WI38 (cell line): ENCODE data around the gene ARID1B.
A peak's percentile ranks its signal among the peaks of the same experiment; 100 is the strongest.

Experiments used
- H3K4me3 ChIP-seq: 2 replicates; pipeline ENCODE4 v1.5.1; 2011; ENCODE audit warnings: low read depth, mild to moderate bottlenecking, control low read depth, low read length
- TF ChIP-seq, protein P1 (sequence below): IDR thresholded peaks from 2 replicates; pipeline ENCODE4 v1.5.1; 2012; ENCODE audit warnings: low read depth, mild to moderate bottlenecking, control low read depth, low read length

The ARID1B gene

DNA sequence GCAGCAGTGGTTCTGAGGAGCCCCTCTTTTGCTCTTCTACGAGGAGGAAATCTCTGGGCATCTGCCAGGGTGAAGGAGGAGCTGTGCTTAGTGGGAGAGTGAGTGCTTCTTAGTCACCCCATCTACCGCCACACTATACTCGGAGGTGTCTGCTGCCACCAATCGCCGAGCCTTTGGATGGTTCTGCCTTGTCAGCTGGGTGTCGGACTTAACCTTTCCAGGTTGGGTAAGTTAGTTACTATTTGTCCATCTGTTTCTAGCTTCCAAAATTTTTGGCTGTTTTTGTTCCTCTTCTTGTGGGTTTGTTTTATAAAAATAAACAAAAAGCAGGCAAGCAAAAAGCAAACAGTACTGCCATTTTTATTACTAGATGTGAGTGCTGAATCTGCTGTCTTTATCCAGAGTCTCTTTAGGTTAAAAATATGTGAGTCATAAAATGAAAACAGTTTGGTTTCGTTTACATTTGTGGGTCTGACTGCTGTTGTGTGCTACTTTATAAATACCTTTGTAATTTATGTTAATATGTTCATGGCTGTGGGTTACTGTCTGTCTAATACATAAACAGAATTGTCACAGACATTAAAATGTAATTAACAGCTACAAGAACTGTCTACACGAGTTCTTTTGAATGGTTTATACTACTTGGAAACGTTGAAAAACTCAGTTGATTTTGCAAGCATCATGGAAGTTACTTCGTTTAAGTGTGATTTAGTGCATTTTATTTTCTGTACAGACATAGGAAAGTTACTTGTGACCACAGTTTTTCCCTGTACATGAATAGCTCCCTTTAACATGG lies 89.2 kb downstream of the ARID1B start:
- peak overlapping the region; percentile 43 for H3K4me3 ChIP-seq
- TF ChIP-seq, protein P1, sequence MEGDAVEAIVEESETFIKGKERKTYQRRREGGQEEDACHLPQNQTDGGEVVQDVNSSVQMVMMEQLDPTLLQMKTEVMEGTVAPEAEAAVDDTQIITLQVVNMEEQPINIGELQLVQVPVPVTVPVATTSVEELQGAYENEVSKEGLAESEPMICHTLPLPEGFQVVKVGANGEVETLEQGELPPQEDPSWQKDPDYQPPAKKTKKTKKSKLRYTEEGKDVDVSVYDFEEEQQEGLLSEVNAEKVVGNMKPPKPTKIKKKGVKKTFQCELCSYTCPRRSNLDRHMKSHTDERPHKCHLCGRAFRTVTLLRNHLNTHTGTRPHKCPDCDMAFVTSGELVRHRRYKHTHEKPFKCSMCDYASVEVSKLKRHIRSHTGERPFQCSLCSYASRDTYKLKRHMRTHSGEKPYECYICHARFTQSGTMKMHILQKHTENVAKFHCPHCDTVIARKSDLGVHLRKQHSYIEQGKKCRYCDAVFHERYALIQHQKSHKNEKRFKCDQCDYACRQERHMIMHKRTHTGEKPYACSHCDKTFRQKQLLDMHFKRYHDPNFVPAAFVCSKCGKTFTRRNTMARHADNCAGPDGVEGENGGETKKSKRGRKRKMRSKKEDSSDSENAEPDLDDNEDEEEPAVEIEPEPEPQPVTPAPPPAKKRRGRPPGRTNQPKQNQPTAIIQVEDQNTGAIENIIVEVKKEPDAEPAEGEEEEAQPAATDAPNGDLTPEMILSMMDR = no peak

- TF ChIP-seq, protein P1 = no peak
- H3K4me3 ChIP-seq = peak overlapping the region; percentile 43
These were observed 89.9 kb downstream of the ARID1B start for GRCh38 chr6:156867121-156867520.

DNA sequence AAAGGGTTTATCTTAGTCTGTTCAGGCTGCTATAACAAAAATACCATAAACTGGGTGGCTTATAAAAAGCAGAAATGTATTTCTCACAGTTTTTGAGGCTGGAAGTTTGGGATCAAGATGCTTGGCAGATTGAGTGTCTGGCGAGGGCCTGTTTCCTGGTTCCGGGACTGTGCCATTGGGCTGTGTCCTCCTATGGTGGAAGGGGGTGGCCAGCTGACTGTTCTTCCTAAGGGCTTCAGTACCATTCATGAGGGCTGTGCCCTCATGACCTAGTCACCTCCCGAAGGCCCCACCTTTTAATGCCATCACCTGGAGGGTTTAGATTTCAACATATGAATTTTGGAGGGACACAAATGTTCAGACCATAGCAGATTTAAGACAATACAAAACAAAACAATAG lies 91.2 kb downstream of the ARID1B start:
- H3K4me3 ChIP-seq = no peak overlapping the region
- TF ChIP-seq, protein P1 = no peak

DNA sequence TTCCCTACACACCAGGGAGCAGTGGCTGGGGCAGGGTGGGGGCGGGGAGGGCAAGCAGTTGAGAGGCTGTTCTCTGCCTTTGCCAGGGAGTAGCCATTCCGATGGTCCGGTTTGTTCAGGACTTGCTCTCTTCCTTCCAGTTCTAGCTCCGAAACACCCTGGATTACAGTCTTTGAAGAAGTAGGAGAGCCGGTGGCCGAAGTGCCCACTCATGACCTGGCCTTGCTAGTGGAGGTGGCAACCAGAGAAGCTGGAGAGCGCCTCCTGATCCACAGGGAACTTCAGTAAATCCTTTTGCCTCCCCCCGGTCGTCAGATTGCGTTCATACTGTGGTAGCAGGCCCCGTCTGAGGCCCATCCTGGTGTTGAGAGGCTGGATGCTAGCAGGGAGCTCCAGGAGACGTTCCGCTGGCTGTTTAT lies 92.8 kb downstream of the ARID1B start:
- TF ChIP-seq, protein P1 = no peak

GRCh38 chr6:156870924-156871539 lies 93.9 kb downstream of the ARID1B start:
- TF ChIP-seq, protein P1 = no peak
- no peak overlapping the region for H3K4me3 ChIP-seq

More for the DNA sequence above, 92.8 kb downstream of the ARID1B start:
- no peak overlapping the region for H3K4me3 ChIP-seq

DNA sequence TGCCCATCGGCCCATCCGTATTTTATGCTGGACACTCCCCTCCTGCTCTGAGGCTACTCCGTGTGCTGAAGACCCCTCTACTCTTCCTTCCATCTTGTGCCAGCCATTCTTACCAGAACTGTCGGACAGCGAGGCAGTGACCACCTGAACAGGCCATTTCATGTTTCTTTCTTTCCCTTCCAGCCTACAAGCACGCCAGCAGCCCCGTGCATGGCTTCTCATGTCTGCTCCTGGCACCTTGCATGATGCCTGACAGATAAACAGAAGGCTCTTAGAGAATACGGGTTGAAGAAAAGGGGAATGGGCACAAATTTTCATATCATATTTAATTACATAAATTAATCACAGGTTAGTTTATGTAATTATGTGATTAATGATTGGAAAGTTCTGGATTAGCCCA lies 95.7 kb downstream of the ARID1B start:
- no peak overlapping the region for H3K4me3 ChIP-seq
- TF ChIP-seq, protein P1 = no peak
